Measurements from ENCODE around the gene ATP2B2.
A peak's percentile ranks its signal among the peaks of the same experiment; 100 is the strongest.

ATP2B2 gene

GRCh38 chr3:10344147-10344943 lies 161.0 kb downstream of the ATP2B2 start:
- peak; percentile 13 to 18 for DNase-seq (ENCODE audit: low read depth in 2 of 2)

- DNase-seq (ENCODE audit: low read depth in 2 of 2): no peak
Measured at GRCh38 chr3:10343526-10343925, 161.9 kb downstream of the ATP2B2 start.

GRCh38 chr3:10342781-10343180 lies 162.6 kb downstream of the ATP2B2 start:
- no peak for DNase-seq (ENCODE audit: low read depth in 2 of 2)

- DNase-seq (ENCODE audit: low read depth in 2 of 2): no peak
Measured at GRCh38 chr3:10341901-10342398, 163.4 kb downstream of the ATP2B2 start.

- DNase-seq (ENCODE audit: low read depth in 2 of 2): no peak
Measured at GRCh38 chr3:10340476-10340875, 164.9 kb downstream of the ATP2B2 start.

- no peak for DNase-seq (ENCODE audit: low read depth in 2 of 2)
Measured at GRCh38 chr3:10340046-10340445, 165.3 kb downstream of the ATP2B2 start.

GRCh38 chr3:10339376-10339955 lies 165.9 kb downstream of the ATP2B2 start:
- no peak for DNase-seq (ENCODE audit: low read depth in 2 of 2)

GRCh38 chr3:10338591-10339353 lies 166.6 kb downstream of the ATP2B2 start:
- DNase-seq (ENCODE audit: low read depth in 2 of 2): no peak

GRCh38 chr3:10338164-10338470 lies 167.3 kb downstream of the ATP2B2 start:
- DNase-seq (ENCODE audit: low read depth in 2 of 2): no peak

GRCh38 chr3:10337323-10338163 lies 167.8 kb downstream of the ATP2B2 start:
- no peak for DNase-seq (ENCODE audit: low read depth in 2 of 2)

- no peak for DNase-seq (ENCODE audit: low read depth in 2 of 2)
Measured at GRCh38 chr3:10336761-10337160, 168.6 kb downstream of the ATP2B2 start.

- DNase-seq (ENCODE audit: low read depth in 2 of 2): no peak
Measured at GRCh38 chr3:10335871-10336622, 169.3 kb downstream of the ATP2B2 start.

GRCh38 chr3:10335190-10335738 lies 170.1 kb downstream of the ATP2B2 start:
- DNase-seq (ENCODE audit: low read depth in 2 of 2): no peak

- no peak for DNase-seq (ENCODE audit: low read depth in 2 of 2)
Measured at GRCh38 chr3:10334459-10334858, 170.9 kb downstream of the ATP2B2 start.

GRCh38 chr3:10334042-10334441 lies 171.3 kb downstream of the ATP2B2 start:
- no peak for DNase-seq (ENCODE audit: low read depth in 2 of 2)

- no peak for DNase-seq (ENCODE audit: low read depth in 2 of 2)
Measured at GRCh38 chr3:10333349-10333650, 172.1 kb downstream of the ATP2B2 start.

- DNase-seq (ENCODE audit: low read depth in 2 of 2): no peak
Measured at GRCh38 chr3:10332481-10333348, 172.7 kb downstream of the ATP2B2 start.

- no peak for DNase-seq (ENCODE audit: low read depth in 2 of 2)
Measured at GRCh38 chr3:10331320-10331719, 174.1 kb downstream of the ATP2B2 start.

GRCh38 chr3:10330319-10330718 lies 175.1 kb downstream of the ATP2B2 start:
- no peak for DNase-seq (ENCODE audit: low read depth in 2 of 2)

GRCh38 chr3:10329495-10330015 lies 175.8 kb downstream of the ATP2B2 start:
- DNase-seq (ENCODE audit: low read depth in 2 of 2): no peak

Data from stimulated activated CD8-positive, alpha-beta memory T cell treated with anti-CD3 and anti-CD28 coated beads, Interleukin-15, amount 100 ng/mL, for 4 hours (primary cell).